HuH-7.5 (cell line): ENCODE data around the gene ASCC2.
"Not testable (repeated sequence)": the region's sequence is repeated elsewhere in the genome, so short reads cannot be mapped to it uniquely, and the experiment has no call there.

Experiments used
- DNase-seq: peaks from one replicate; pipeline ENCODE4 v3.0.0; 2011; ENCODE audit warnings: low spot score

ASCC2 gene

GRCh38 chr22:29754658-29755395 is 83.2 kb downstream of the ASCC2 start:
- DNase-seq, result not testable (repeated sequence)

DNA sequence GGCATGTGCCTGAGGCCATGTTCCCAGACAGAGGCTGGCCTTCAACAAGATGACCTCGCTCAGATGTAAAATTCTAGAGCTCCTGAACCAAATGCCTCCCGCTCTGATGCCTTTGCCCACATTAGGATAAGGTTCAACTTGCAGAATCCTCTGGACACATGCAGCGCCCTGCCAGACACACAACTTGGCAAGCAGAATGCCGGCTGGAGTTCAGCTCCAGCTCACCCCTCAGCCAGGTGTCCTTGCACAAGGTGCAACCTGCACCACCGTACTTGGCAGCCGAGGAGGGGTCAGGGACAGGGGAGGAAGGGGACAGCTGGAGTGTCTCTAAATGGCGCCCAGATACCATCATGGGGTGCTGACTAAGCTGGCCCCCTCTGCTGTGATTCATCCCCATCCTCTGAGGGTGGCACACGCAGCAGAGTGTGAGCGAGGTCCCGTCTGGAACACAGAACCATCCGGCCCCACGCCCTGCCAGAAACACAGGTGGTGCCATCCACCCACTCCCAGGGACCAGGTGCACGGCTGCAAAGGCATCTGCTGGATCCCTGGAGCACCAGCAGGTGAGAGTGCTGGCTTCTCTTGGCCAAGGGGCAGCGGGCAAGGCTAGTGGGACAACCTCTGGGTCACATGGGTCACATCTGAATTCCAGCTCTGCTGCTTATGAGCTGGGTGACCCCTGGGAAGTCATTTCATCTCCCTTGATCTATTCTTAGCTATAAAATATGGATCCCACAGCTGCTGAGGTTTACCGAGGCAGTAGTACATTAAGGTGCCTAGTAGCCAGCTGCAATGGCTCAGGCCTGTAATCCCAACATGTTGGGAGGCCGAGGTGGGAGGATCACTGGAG is 84.0 kb downstream of the ASCC2 start:
- no peak for DNase-seq

- DNase-seq, result no peak
Observed at GRCh38 chr22:29751669-29752068, 86.4 kb downstream of the ASCC2 start.

GRCh38 chr22:29750559-29751538 is 87.2 kb downstream of the ASCC2 start:
- DNase-seq, result no peak

GRCh38 chr22:29750029-29750428 is 88.0 kb downstream of the ASCC2 start:
- no peak for DNase-seq

DNA sequence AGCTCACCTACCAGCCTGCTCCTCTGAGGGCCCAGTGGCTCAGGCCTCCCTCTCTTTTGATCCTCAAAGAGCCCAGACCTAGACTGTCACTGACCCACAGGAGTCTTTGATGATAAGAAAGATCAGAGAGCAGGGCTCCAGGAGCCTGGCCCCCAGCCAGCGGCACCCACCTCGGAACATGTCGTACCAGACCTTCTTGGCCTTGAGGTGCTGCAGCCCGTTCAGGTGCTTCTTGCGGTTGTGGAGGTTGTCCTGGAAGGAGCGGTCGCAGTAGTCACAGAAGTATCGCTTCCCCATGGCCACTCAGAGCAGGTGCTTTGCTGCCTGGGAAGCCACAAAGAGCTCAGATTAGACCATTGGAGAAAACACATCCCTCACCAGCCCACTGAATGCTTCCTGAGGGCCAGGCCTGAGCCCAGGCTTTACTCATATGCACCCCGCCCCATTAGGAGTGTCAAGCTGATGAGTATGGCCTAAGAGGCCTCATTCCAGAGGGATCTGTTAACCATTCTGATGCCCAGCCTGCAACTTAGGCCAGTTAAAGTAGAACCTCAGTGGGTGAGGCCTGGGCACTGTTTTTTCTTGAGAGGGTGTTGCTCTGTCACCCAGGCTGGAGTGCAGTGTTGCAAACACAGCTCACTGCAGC is 89.7 kb downstream of the ASCC2 start:
- DNase-seq, result no peak

GRCh38 chr22:29747832-29748231 is 90.2 kb downstream of the ASCC2 start:
- no peak for DNase-seq

- no peak for DNase-seq
Observed at GRCh38 chr22:29744902-29745301, 93.2 kb downstream of the ASCC2 start.

DNA sequence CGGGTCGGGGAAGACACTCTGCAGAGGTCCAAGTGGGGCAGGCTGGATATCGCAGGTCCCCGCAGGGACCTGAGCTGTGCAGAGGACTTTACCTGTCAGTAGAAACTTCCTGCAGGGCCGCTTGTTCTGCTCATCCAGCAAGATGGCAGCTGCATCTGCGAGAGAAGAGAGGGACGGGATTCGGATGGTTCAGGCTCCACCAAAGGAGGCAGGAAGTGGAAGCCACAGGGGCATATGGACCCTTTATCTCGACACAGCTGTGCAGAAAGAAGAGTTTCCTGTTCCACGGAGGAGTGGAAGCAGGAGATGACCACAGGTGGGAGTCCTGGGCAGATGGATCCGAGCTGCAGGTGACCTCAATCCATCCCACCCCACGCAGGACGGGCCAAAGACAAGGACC is 95.7 kb downstream of the ASCC2 start:
- DNase-seq, result no peak

GRCh38 chr22:29741926-29742325 is 96.1 kb downstream of the ASCC2 start:
- DNase-seq, result no peak

DNA sequence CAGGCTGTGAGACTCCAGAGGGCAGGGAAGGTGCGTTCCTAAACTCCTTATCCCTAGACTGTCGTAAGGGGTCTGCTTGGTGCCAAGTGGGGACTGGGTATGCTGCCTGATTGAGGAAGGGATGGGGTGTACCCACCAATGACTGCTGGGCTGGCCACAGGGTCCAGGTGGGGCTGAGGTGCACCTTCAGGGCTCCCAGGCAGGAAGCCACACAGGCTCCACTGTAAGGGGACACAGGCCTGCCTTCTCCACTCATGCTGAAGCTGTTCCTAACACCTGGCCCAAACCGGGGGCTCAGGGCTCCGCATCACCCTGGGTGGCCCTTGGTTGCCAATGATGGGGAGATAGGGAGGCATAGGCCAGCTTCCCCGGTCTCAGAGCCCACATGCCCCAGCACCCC is 97.9 kb downstream of the ASCC2 start:
- no peak for DNase-seq

DNA sequence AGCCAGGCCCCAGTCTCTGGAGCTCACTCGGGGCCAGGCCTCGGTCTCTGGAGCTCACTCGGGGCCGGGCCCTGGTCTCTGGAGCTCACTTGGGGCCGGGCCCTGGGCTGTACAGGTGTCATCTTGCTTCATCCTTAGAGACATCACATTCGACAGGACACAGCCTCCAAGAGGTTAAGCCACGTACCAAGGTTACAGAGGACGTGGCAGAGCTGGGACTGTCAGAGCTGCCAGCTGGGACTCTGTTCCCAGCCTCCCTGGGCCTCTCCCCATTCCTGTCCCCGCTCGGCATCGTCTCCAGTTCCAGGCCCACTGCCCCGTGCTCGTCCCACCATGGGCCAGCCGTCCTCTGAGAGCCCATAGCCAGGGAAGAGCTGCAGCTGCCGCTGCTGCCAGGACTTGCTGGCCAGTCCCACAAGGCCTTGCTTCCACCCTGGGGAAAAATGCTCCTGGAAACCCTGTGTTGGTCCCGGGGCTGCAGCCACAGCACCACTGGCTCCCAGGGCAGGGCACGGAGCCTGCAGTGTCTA is 98.7 kb downstream of the ASCC2 start:
- DNase-seq, result no peak
